GM21447 (cell line): Measurements from ENCODE around the gene FASTKD1.

Experiments used
- ATAC-seq: cut with Tn5 transposase; IDR thresholded peaks from one replicate; pipeline ENCODE4 v1.9.1; 2021; ENCODE audit not compliant: unreplicated experiment

Gene FASTKD1

DNA sequence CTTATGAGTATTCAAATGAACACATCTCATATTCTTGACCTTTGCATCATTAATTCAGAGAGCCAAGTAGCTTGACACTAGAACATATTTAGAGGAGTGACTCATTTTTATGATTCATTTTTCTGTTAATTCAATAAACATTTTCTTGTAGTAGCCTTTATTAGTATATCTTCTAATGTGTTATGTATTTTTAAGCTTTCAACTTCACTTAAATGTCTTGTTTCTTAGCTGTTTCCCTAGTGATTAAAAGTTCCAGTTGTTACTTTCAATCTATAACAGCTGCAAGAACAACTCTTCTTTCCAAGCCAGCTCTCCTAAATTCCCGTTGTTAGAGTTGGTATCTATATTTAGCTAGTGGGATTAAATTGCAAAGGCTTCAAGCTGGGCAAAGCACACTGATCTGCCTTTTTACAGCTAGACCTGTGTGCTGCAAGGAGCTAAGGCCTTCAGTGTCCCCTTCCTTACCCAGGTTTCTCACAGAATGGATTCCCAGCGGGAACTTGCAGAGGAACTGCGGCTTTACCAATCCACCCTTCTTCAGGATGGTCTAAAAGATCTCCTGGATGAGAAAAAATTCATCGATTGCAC is 64.3 kb downstream of the FASTKD1 start, which contains the start of gene KLHL41:
TSS of gene KLHL41 (plus strand) at position 405 of the 588 bp plus-strand sequence. CDS start at position 482, 77 bp downstream.
- no peak for ATAC-seq

DNA sequence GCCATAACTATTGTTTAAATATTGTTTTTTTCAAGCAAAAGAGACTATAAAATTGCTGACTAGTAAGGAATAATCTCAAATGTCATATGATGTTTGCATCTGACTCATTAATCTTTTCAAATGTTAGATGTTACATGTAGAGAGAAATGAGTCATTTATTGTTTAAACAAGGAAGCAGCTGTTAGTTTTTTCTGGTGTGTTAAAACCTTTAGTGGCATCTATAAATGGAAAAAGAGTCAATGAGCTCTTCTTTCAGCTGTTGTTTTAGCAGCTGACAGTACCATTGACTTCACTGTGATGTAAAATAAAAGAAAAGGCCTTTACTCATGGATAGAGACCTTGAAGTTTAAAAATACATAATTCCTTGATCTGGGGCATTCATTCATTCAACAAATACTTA is 66.0 kb downstream of the FASTKD1 start:
- ATAC-seq: no peak

DNA sequence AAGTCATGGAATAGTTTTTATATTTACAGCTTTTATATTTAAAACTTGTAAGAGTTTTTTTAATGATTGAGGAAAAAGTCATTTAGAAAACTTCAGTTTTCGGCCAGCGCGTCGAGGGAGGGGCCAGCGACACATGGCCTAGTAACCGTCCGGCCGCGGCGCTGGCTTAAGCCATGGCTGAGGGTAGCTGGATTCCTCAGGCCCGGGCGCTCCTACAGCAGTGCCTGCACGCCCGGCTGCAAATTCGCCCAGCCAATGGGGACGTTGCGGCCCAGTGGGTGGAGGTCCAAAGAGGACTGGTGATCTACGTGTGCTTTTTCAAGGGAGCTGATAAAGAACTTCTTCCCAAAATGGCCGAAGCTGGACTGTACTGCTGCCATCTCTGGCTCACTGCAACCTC is 69.0 kb downstream of the FASTKD1 start:
- ATAC-seq: no peak

- ATAC-seq: no peak
These were observed 78.2 kb downstream of the FASTKD1 start for GRCh38 chr2:169495310-169495928.

DNA sequence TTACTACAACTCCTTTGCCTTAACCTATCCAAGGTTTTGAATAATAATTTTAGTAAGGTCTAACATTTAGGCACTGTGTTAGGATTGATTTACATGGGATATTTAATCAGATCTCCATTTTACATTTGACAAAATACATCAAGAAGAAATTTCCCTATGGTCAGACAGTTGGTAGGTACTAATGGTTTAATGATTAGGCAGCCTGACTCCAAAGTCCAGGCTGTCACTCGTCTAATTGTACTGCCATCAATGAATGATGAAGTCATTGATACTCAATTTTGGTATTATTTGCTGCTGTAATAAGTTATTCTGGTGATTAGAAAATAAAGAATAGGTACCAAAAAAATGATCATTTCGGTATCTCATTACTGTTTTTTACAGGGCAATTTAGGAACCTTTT is 80.3 kb downstream of the FASTKD1 start:
- no peak for ATAC-seq

GRCh38 chr2:169491378-169491777 is 82.3 kb downstream of the FASTKD1 start:
- ATAC-seq: no peak

GRCh38 chr2:169490834-169491233 is 82.8 kb downstream of the FASTKD1 start:
- ATAC-seq: no peak

GRCh38 chr2:169486487-169486886 is 87.2 kb downstream of the FASTKD1 start:
- ATAC-seq: no peak

GRCh38 chr2:169485650-169486138 is 88.0 kb downstream of the FASTKD1 start:
- no peak for ATAC-seq

DNA sequence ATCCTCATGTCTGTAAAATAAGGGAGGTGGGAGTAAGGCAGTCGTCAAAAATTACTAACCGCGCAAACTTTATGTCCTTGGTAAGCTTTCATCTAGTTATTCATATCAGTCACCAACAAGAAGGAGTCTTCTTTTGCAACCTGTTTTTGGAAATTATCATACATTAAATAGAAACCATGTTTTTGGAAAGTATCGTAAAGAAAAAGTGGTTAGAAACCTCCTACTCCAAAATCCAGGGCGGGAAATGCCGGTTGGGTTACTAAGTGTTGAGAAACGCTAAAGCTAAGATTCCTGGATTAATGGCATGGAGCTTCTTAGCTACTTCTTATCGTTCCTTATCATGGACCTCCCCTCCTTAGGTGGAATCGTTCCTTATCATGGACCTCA is 93.6 kb downstream of the FASTKD1 start:
- ATAC-seq: no peak
